HG02970 (cell line): ENCODE measurements around the gene BRME1.
A peak's percentile ranks its signal among the peaks of the same experiment; 100 is the strongest.

ENCODE experiments used
- ATAC-seq: cut with Tn5 transposase; IDR thresholded peaks from one replicate; pipeline ENCODE4 v1.9.1; 2021; ENCODE audit warnings: mild to moderate bottlenecking, moderate library complexity, moderate number of reproducible peaks; ENCODE audit not compliant: unreplicated experiment, low FRiP score

Gene BRME1

GRCh38 chr19:13834244-13835069 lies 71.5 kb downstream of the BRME1 start:
- no peak for ATAC-seq

DNA sequence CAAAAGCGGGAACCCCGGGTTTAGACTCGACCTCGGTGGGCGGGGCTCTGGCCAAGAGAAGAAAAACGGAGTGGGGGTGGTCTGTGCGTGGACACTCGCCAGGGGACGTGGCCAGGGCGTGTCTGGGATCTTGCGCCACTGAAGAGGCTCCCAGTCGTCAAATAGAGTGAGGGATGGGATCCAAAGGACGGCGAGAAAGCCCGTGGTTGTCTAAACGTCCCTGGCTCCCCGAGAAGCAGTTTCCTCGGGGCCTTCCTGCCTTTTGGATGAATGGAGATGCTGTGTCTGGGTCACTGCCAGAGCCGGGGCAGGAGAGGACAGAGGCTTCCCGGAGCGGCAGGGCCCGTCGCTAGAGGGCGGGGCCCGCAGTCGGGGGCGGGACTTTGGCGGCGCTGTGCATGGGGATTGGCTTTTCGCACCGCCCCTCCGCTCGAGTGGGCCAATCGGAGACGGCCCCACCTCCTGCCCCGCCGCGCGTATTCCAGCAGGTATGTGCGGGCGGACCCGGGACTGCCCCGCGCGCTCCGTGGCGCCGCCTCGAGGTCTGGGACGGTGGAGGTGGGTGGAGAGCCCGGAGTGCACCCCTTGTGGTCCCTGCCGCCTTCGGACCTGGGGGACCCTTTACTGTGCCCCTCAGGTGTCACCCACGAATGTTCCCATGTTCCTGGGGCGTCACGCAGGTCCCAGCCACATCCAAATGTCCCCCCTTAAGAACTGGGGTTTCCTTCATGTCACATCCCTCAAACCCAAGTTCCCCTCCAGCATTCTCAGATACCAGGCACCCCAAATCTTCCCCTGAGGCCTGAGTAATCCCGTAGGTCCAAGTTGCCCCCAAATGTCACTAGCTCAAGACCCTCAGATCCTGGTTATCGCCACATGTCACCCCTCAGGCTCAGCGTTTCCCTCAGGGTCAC lies 72.3 kb downstream of the BRME1 start:
- ATAC-seq, result peak; percentile 66
